VCaP (cell line): ENCODE data around the gene DGAT2.

Experiments
- H3K27ac ChIP-seq: fragments of 450-650 bp; 2 replicates; pipeline ENCODE4 v1.5.1; 2017
- CTCF ChIP-seq: fragments of 450-650 bp; conservative IDR thresholded peaks from 2 replicates; pipeline ENCODE4 v1.5.1; 2017; ENCODE audit warnings: mild to moderate bottlenecking, moderate library complexity

Gene DGAT2

GRCh38 chr11:75823415-75823814, 54.8 kb downstream of the DGAT2 start:
- H3K27ac ChIP-seq, result no peak overlapping the region
- TF ChIP-seq CTCF, result no peak

GRCh38 chr11:75823946-75824345, 55.4 kb downstream of the DGAT2 start:
- TF ChIP-seq CTCF, result no peak
- no peak overlapping the region for H3K27ac ChIP-seq

DNA sequence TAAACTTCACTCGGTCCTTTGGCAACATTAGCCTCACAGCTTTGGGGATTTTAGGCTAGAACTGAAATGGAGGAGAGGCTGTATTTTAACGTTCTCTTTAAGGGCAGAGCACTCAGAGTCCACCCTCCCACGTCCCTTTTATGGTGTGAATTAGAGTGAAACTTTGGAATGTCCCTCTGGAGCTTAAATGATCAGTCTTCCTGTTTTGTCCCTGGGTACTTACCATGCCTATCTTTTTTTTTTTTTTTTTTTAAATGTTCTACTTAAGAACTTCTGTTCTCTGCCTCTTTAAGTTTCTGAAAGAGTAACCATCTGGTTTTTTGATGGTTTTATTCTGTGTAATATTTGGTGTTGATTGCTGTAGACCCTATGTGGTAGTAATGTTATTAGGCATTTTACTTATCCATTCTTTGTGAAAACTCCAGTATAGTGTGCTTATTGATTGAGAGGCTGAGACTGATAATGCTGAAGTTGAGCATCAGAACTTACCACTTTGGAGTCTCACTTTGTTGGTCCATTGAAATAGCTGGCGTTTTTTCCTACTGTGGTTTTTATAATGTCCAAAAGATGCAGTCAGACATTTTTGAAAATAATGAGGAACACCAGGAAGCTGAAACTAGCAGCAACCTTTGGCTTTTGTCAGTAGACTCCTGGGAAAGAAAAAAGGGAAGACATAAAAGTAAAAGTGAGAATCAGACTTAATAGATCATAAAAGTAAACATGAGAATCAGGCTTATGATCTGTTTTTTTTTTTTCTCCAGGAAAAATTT, 58.1 kb downstream of the DGAT2 start:
- no peak for TF ChIP-seq CTCF
- no peak overlapping the region for H3K27ac ChIP-seq

- no peak for TF ChIP-seq CTCF
- H3K27ac ChIP-seq, result no peak overlapping the region
These were observed 59.0 kb downstream of the DGAT2 start for GRCh38 chr11:75827562-75827961.

GRCh38 chr11:75831915-75832502, 63.4 kb downstream of the DGAT2 start:
- no peak for TF ChIP-seq CTCF

DNA sequence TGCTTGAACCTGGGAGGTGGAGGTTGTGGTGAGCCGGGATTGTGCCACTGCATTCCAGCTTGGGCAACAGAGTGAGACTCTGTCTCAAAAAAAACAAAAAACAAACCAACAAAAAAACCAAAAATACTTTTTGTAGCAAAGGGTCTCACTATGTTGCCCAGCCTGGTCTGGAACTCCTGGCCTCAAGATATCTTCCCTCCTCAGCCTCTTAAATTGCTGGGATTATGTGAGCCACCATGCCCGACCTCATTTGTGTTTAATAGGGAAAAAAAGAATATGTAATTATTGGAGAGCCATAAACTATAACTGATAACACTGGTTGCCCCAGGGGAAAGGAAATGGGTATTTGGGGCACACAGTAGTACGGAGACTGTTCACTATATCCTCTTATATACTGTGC, 66.2 kb downstream of the DGAT2 start:
- no peak for TF ChIP-seq CTCF
- H3K27ac ChIP-seq, result no peak overlapping the region

More at GRCh38 chr11:75831915-75832502, 63.4 kb downstream of the DGAT2 start:
- no peak overlapping the region for H3K27ac ChIP-seq

GRCh38 chr11:75836417-75836816, 67.8 kb downstream of the DGAT2 start:
- TF ChIP-seq CTCF, result no peak
- no peak overlapping the region for H3K27ac ChIP-seq
